Effector memory CD8-positive, alpha-beta T cell (primary cell): ENCODE measurements around the gene TIMP2.
"Not testable (repeated sequence)": the region's sequence is repeated elsewhere in the genome, so short reads cannot be mapped to it uniquely, and the experiment has no call there.

ENCODE experiments used
- ATAC-seq: fragments of 150-1000 bp; cut with Tn5 transposase; replicated peaks from 2 replicates; pipeline ENCODE4 v1.10.0; 2021; ENCODE audit warnings: mild to moderate bottlenecking, moderate library complexity
- DNase-seq, 3 experiments: peaks; one replicate each; pipeline ENCODE4 v3.0.0; 2021
- H3K27ac Mint-ChIP-seq, 2 donors: one replicate each; pipeline ENCODE4 v1.8.0; 2022; ENCODE audit warnings: mild to moderate bottlenecking in 2 of 2, mixed read lengths in 2 of 2, moderate library complexity in 2 of 2
- H3K27me3 Mint-ChIP-seq, 2 donors: one replicate each; pipeline ENCODE4 v1.8.0; 2022; ENCODE audit warnings: mixed read lengths in 2 of 2
- H3K36me3 Mint-ChIP-seq: one replicate; pipeline ENCODE4 v1.8.0; 2022; ENCODE audit warnings: mild to moderate bottlenecking, moderate library complexity, mixed read lengths; ENCODE audit not compliant: insufficient read depth
- H3K4me1 Mint-ChIP-seq, 2 donors: one replicate each; pipeline ENCODE4 v1.8.0; 2022; ENCODE audit warnings: low read depth in 2 of 2, mixed read lengths in 2 of 2
- H3K4me3 Mint-ChIP-seq, 2 donors: one replicate each; pipeline ENCODE4 v1.8.0; 2022; ENCODE audit warnings: mild to moderate bottlenecking in 2 of 2, mixed read lengths in 2 of 2, moderate library complexity in 2 of 2
- H3K9me3 Mint-ChIP-seq, 2 donors: one replicate each; pipeline ENCODE4 v1.8.0; 2022; ENCODE audit warnings: mixed read lengths in 2 of 2

Gene TIMP2

DNA sequence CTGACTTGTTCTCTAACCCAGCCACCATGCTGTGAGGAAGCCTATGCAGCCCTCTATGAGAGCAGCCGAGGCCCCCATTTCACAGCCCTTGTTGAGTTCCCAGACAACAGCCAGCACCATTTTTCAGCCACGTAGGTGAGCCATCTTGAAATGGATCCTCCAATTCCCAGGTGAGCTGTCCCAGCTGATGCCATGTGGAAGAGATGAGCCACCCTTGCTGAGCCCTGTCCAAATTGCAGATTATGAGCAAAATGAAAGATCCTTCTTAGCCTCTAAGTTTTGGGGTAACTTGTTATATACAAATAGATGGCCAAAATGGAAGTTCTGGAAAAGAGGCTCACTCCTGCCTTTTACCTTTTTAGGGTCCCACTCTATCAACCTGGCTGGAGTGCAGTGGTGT is 25.7 kb upstream of the TIMP2 start:
- H3K9me3 Mint-ChIP-seq = no peaks in the 10 kb centered on the region
- no peak overlapping the region for H3K27ac Mint-ChIP-seq
- peaks cover 3% of the 10 kb centered on the region for H3K36me3 Mint-ChIP-seq
- H3K27me3 Mint-ChIP-seq = peaks cover 13 to 80% of the 10 kb centered on the region in 2 donors
- no peak for ATAC-seq
- H3K4me1 Mint-ChIP-seq = no peaks in the 10 kb centered on the region
- no peak for DNase-seq
- H3K4me3 Mint-ChIP-seq = no peak overlapping the region

DNA sequence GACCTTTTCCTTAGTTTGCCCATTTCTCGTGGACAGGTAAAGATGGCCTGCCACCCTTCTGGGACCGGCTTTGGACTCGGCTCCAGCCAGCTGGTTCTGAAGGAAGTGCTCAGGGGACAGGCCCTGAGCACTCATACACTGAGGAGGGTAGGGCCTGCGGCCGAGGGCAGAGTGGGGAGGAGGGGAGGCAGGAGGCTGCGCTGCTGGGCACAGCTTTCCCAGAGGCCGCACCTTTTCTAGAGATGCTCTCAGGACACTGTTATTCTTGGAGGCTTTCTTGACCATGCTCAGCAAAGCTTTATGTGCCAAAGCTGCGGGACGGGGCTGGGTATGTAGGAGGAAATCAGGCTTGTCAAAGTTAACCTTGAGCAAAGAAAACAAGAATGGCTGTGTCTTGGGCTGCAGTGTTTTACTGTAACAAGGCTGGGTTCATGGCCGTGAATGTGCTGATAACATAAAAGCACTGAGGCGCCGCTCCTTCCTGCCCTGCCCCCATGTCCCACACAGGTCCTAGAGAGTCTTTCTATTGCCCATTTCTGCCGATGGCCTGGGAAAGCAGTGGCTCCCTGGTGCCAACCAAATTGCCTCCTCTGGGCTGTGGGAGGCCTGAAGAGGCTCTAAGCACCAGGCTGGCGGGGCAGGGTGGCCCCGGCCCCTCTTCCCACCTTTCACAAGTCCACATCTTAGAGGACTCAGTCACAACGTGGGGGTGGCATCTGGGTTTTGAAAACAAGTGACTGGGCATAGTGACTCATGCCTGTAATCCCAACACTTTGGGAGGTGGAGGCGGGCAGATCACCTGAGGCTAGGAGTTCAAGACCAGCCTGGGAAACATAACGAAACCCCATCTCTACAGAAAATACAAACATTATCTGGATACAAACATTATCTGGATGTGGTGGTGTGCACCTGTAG is 22.3 kb upstream of the TIMP2 start:
- DNase-seq (no peak), ATAC-seq (no peak)
- Mint-ChIP-seq H3K27ac (no peak overlapping the region), H3K4me3 (no peak overlapping the region), H3K4me1 (no peaks in the 10 kb centered on the region), H3K36me3 (peaks cover 3% of the 10 kb centered on the region), H3K27me3 (peaks cover 28 to 86% of the 10 kb centered on the region in 2 donors), H3K9me3 (no peaks in the 10 kb centered on the region)

DNA sequence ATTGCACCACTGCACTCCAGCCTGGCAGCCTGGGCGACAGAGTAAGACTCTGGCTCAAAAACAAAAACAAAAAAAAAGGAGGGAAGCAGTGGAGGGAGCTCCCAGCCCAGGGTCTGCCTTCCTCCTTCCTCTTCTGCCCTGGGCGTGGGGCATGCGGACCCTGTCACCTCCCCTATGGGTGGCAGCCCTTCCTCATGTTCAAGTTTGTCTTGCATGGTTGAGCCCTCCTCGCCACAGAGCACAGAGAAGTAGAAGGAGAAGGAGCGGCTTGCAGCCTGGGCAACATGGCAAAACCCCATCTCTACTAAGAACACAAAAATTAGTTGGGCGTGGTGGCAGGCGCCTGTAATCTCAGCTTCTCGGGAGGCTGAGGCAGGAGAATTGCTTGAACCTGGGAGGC is 21.4 kb upstream of the TIMP2 start:
- H3K27ac Mint-ChIP-seq = no peak overlapping the region
- H3K9me3 Mint-ChIP-seq = no peaks in the 10 kb centered on the region
- peaks cover 3% of the 10 kb centered on the region for H3K36me3 Mint-ChIP-seq
- H3K4me1 Mint-ChIP-seq = no peaks in the 10 kb centered on the region
- DNase-seq = no peak
- peaks cover 28 to 80% of the 10 kb centered on the region in 2 donors for H3K27me3 Mint-ChIP-seq
- ATAC-seq = no peak
- no peak overlapping the region for H3K4me3 Mint-ChIP-seq

DNA sequence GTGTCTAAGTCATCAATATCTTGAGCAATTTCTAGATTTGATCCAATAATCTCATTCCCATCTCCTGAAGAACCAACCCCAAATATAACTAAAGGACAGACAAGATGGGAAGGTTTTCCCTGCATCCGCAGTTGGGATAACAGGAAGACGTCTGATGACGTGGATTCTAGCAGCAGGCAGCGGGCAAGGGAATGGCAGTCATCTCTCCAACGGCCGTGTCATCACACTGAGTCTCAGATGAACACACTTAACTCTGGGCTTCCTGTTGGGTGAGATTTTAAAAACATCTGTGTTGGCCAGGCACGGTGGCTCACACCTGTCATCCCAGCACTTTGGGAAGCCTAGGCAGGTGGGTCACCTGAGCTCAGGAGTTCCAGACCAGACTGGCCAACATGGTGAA is 20.9 kb upstream of the TIMP2 start:
- Mint-ChIP-seq H3K36me3 (peaks cover 3% of the 10 kb centered on the region), H3K27ac (no peak overlapping the region), H3K27me3 (peaks cover 28 to 75% of the 10 kb centered on the region in 2 donors), H3K9me3 (no peaks in the 10 kb centered on the region), H3K4me3 (no peak overlapping the region), H3K4me1 (no peaks in the 10 kb centered on the region)
- DNase-seq (no peak), ATAC-seq (no peak)

DNA sequence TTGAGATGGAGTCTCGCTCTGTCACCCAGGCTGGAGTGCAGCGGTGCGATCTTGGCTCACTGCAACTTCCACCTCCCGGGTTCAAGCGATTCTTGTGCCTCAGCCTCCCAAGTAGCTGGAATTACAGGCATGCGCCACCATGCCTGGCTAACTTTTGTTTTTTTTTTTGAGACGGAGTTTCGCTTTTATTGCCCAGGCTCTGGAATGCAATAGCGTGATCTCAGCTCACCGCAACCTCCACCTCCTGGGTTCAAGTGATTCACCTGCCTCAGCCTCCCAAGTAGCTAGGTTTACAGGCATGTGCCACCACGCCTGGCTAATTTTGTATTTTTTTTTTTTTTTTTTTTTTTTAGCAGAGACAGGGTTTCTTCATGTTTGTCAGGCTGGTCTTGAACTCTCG is 20.3 kb upstream of the TIMP2 start:
- not testable (repeated sequence) for H3K4me3 Mint-ChIP-seq, H3K4me1 Mint-ChIP-seq, DNase-seq, H3K9me3 Mint-ChIP-seq, ATAC-seq, H3K27ac Mint-ChIP-seq, H3K36me3 Mint-ChIP-seq
- H3K27me3 Mint-ChIP-seq = peaks cover 28 to 68% of the 10 kb centered on the region in 2 donors

DNA sequence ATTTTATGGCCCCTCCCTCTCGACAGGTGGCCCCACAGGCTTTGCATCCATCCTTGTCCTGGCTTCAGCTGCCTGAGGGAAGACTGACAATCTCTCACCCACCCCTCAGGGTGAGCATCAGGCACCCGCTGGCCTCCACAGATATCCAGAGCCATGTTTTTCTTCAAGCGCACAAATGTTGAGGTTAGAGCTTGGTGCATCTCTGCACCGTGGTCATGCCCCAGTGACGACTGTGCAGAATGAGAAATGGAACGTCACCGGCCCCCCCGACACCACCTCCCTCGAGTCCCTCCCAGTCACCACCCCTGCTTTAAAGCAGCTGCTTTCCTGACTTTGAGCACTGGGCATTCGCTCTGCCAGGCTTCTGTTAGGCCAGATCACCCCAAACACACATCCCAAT is 19.8 kb upstream of the TIMP2 start:
- ATAC-seq (no peak), DNase-seq (no peak)
- Mint-ChIP-seq H3K4me3 (no peak overlapping the region), H3K27ac (no peak overlapping the region), H3K36me3 (peaks cover 3% of the 10 kb centered on the region), H3K4me1 (no peaks in the 10 kb centered on the region), H3K9me3 (no peaks in the 10 kb centered on the region), H3K27me3 (peaks cover 28 to 66% of the 10 kb centered on the region in 2 donors)

DNA sequence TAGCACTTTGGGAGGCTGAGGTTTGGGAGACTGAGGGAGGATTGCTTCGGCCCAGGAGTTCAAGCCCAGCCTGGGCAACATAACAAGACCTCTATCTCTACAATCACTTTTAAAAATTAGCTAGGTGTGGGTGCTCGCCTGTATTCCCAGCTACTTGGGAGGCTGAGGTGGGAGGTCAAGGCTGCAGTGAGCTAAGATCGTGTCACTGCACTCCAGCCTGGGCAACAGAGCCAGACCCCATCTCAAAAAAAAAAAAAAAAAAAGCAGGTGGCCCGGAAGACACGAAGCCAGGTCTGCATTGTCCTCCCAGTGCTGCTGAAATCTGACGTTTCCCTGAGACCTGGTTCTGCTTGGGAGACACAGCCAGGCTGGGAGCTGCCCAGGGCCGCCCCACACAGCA is 18.8 kb upstream of the TIMP2 start:
- Mint-ChIP-seq H3K4me1 (no peaks in the 10 kb centered on the region), H3K27ac (no peak overlapping the region), H3K9me3 (no peaks in the 10 kb centered on the region), H3K36me3 (peaks cover 3% of the 10 kb centered on the region), H3K27me3 (peaks cover 32 to 59% of the 10 kb centered on the region in 2 donors), H3K4me3 (no peak overlapping the region)
- ATAC-seq = no peak
- DNase-seq = no peak

DNA sequence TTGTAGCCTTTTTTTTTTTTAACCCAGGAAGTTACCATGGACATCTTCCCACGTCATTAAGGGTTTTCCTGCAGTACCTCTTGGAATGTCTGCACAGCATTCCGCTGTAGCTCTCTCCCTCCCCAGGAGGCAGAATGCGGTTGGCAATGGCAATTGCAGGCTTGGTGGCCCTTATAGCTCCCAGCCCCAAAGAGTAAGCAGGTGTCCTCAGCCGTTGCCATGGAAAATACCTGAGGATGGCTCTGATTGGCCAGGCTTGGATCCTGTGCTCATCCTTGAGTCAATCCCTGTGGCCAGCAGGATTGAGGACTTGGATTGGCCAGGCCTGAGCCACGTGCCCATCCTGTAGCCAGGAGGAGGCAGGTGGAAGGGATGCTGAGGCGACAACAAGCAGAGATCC is 15.5 kb upstream of the TIMP2 start:
- Mint-ChIP-seq H3K27ac (no peak overlapping the region), H3K4me1 (no peaks in the 10 kb centered on the region), H3K27me3 (peaks cover 20 to 36% of the 10 kb centered on the region in 2 donors), H3K9me3 (no peaks in the 10 kb centered on the region), H3K36me3 (no peaks in the 10 kb centered on the region), H3K4me3 (no peak overlapping the region)
- ATAC-seq (no peak), DNase-seq (no peak)

DNA sequence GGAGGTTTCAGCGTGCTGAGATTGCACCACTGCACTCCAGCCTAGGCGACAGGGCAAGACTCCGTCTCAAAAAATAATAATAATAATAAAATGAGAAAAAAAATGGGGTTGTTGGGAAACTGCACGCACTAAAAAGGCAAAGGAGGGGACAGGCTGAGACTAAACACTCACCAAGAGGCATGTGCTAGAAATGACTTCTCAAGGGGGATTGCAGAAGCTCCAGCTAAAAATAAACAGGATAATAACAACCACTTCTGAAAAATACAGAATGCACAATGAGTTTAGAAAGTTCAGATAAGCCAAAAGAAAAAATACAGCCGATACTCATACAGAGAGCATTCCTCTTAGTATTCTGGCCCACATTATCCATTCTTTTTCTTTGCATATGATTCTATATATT is 15.1 kb upstream of the TIMP2 start:
- Mint-ChIP-seq H3K27me3 (peaks cover 24 to 36% of the 10 kb centered on the region in 2 donors), H3K4me3 (no peak overlapping the region), H3K9me3 (no peaks in the 10 kb centered on the region), H3K4me1 (peaks cover 0 to 2% of the 10 kb centered on the region in 2 donors), H3K36me3 (no peaks in the 10 kb centered on the region), H3K27ac (no peak overlapping the region)
- DNase-seq = no peak
- ATAC-seq = no peak

DNA sequence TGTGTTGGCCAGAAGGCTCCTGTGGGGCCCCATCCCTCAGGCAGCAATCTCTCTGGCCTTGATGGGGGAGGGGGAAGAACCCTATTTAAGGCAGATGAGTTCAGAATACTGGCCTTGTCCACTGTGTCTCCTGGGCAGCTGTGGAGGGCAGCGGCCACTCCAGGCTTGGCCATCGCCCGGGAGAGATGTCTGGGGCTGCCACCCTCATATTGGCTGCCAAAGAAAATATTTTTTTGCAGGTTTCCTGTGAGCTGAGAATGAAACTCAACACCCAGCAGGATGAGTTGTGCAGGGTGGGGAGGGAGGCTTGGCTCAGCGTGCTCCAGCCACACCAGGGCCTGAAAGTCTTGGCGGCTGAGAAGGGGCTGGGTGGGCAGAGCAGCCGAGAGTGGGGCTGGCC is 14.4 kb upstream of the TIMP2 start:
- no peak overlapping the region for H3K4me3 Mint-ChIP-seq
- H3K4me1 Mint-ChIP-seq = peaks cover 0 to 2% of the 10 kb centered on the region in 2 donors
- H3K27me3 Mint-ChIP-seq = peaks cover 21 to 35% of the 10 kb centered on the region in 2 donors
- ATAC-seq (no peak), DNase-seq (no peak)
- no peak overlapping the region for H3K27ac Mint-ChIP-seq
- H3K36me3 Mint-ChIP-seq = no peaks in the 10 kb centered on the region
- H3K9me3 Mint-ChIP-seq = no peaks in the 10 kb centered on the region

DNA sequence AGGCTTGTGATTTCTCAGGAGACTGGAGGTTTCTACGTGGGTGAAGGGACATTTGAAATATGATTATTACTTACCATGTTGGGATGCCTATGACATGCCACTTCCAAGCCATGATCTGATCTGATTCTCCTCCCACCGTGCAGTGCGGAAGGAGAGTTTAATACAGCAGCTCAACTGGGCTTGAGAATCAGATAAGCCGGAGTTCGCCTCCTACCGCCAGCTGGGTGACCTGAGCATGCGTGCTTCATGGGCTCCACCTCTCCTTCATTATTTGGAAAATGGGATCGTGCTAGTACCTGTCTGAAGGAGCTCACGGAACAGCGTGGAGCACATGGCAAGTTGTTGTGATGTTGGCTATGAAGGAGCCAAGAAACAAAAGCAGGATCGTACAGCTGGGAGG is 12.4 kb upstream of the TIMP2 start:
- no peak overlapping the region for H3K4me3 Mint-ChIP-seq
- DNase-seq (no peak), ATAC-seq (no peak)
- no peaks in the 10 kb centered on the region for H3K9me3 Mint-ChIP-seq
- no peaks in the 10 kb centered on the region for H3K36me3 Mint-ChIP-seq
- peaks cover 10 to 17% of the 10 kb centered on the region in 2 donors for H3K4me1 Mint-ChIP-seq
- no peak overlapping the region for H3K27ac Mint-ChIP-seq
- peaks cover 14 to 21% of the 10 kb centered on the region in 2 donors for H3K27me3 Mint-ChIP-seq

DNA sequence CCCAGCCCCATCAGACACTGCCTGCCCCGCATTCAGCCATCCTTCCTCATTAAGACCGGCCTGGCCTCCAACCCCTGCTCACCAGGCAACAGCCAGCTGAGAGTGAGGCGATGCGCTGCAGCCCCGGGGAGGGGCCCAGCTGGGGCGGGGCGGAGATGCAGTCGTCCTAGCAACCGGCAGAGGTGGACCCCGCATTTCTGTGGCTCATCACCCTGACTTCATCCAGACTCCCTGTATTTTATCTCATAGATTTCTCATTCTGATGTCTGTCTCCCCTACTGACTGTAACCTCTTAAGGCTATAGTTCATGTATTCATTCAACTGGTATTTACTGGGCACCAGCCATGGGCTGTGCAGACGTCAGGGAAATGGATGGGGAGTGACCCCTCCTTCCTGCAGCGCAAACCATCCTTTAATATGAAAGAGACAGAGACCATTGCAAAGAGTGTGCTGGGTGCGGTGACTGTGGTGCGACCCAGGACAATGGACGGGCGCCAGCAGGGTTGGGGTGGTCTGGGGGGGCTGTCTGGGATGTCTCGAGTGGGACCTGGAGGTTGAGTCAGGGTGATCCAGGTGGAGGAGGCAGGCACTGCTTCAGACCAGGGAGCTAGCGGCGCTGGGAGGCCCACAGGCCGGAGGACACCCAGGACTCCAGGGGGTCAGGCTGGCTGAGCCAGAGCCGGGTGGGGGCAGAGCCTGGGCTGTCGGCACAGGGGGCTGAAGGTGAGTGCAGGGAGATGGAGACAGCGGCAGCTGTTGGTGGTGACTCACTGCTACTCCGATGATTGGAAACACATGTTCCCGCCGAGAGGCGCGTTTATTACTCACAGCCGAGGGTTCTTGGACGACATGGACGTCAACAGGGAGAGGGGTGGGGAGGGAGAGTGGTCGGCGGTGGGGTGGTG is 10.5 kb upstream of the TIMP2 start:
- H3K4me3 Mint-ChIP-seq = no peak overlapping the region
- DNase-seq = no peak
- ATAC-seq = no peak
- H3K9me3 Mint-ChIP-seq = no peaks in the 10 kb centered on the region
- H3K27ac Mint-ChIP-seq = peak overlapping the region in 1 of 2 donors; percentile 62
- H3K36me3 Mint-ChIP-seq = peaks cover 3% of the 10 kb centered on the region
- H3K4me1 Mint-ChIP-seq = peaks cover 10 to 17% of the 10 kb centered on the region in 2 donors
- peaks cover 14 to 20% of the 10 kb centered on the region in 2 donors for H3K27me3 Mint-ChIP-seq

DNA sequence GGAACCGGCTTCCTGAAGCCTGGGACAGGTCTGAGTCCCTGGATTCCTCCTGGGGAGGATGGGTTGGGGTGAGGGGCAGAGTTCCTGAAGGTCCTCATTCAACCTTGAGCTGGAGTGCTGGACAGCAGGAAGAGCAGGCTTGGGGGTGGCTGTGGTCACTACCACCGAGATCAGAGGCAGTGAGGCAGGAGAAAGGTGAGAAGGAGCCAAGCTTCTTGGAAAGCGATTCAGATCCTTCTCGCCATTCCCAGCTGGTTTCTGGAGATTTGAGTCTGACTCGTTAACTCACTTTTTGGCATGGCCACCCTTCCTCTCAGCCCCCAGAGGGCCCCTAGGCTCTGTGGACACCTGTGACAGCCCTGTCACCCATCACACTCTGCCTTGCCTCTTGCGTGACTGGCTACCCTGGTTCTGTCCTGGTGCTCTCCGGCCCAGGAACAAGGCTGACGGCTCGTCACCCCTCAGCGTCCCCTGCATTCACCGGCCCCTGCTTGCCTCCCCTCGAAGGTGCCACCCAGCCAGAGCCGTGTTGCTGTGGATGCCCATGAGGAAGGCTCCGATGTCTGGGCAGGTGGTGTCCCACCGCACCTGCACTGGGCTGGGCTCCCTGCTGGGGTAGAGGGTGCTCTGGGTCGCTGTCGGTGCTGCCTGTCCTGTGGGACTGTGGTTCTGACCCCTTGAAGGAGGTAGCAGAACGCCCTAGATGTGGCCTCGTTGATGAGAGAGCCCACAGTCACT is 9.7 kb upstream of the TIMP2 start:
- Mint-ChIP-seq H3K36me3 (peaks cover 3% of the 10 kb centered on the region), H3K4me1 (peaks cover 10 to 17% of the 10 kb centered on the region in 2 donors)

More for the DNA sequence above, 9.7 kb upstream of the TIMP2 start:
- H3K4me3 Mint-ChIP-seq = no peak overlapping the region
- DNase-seq = no peak
- peaks cover 14 to 26% of the 10 kb centered on the region in 2 donors for H3K27me3 Mint-ChIP-seq
- ATAC-seq = no peak
- H3K27ac Mint-ChIP-seq = peak overlapping the region; percentile 57 to 89
- no peaks in the 10 kb centered on the region for H3K9me3 Mint-ChIP-seq
